CD4-positive, CD25-positive, alpha-beta regulatory T cell (primary cell): ENCODE results near the gene RBM34. TPM values are rescaled to one million over a fixed set of nuclear protein-coding genes. Genes with fewer than 3 reads are reported as not detected.
"Not testable (repeated sequence)": the region's sequence is repeated elsewhere in the genome, so short reads cannot be mapped to it uniquely, and the experiment has no call there.

Experiments used
- ATAC-seq, 2 donors: fragments of 150-1000 bp; cut with Tn5 transposase; one replicate each; pipeline ENCODE4 v1.10.0; 2021; ENCODE audit warnings: low read depth in 2 of 2, moderate number of reproducible peaks in 2 of 2, moderate library complexity in 1 of 2
- DNase-seq, 3 donors: peaks; one replicate each; pipeline versions ENCODE4 v3.0.0 to v3.0.0-alpha.2; 2012 to 2022; ENCODE audit warnings: mixed read lengths in 1 of 3
- H3K27ac ChIP-seq: one replicate; pipeline ENCODE4 v1.7.0; 2013; ENCODE audit warnings: mild to moderate bottlenecking, low read length; ENCODE audit not compliant: insufficient read depth, poor library complexity, severe bottlenecking
- H3K27me3 ChIP-seq: one replicate; pipeline ENCODE4 v1.7.0; 2013; ENCODE audit warnings: low read length; ENCODE audit not compliant: control insufficient read depth, insufficient read depth
- H3K36me3 ChIP-seq: one replicate; pipeline ENCODE4 v1.7.0; 2013; ENCODE audit warnings: mild to moderate bottlenecking, low read length, moderate library complexity; ENCODE audit not compliant: control insufficient read depth, insufficient read depth
- H3K4me1 ChIP-seq: 2 replicates; pipeline ENCODE4 v1.7.0; 2013; ENCODE audit warnings: mild to moderate bottlenecking, low read length; ENCODE audit not compliant: insufficient read depth, control insufficient read depth, poor library complexity, severe bottlenecking
- H3K4me3 ChIP-seq: one replicate; pipeline ENCODE4 v1.7.0; 2013; ENCODE audit warnings: low read depth, mild to moderate bottlenecking, low read length, moderate library complexity
- H3K9me3 ChIP-seq, 2 experiments: 1 replicate in 1 of 2; 2 replicates in 1 of 2; pipeline ENCODE4 v1.7.0; 2013; ENCODE audit warnings: low read length in 2 of 2, mild to moderate bottlenecking in 1 of 2, moderate library complexity in 1 of 2; ENCODE audit not compliant: control insufficient read depth in 2 of 2
- H3K27ac Mint-ChIP-seq, 3 donors: one replicate each; pipeline ENCODE4 v1.8.0; 2020 to 2022; ENCODE audit warnings: mild to moderate bottlenecking in 3 of 3, mixed read lengths in 3 of 3, moderate library complexity in 2 of 3
- H3K27me3 Mint-ChIP-seq: one replicate; pipeline ENCODE4 v1.8.0; 2022; ENCODE audit warnings: mild to moderate bottlenecking, mixed read lengths
- H3K36me3 Mint-ChIP-seq: one replicate; pipeline ENCODE4 v1.8.0; 2020; ENCODE audit warnings: mixed read lengths
- H3K4me1 Mint-ChIP-seq, 4 donors: one replicate each; pipeline ENCODE4 v1.8.0; 2020 to 2022; ENCODE audit warnings: mixed read lengths in 4 of 4, mild to moderate bottlenecking in 1 of 4
- H3K4me3 Mint-ChIP-seq, 4 donors: one replicate each; pipeline ENCODE4 v1.8.0; 2020 to 2022; ENCODE audit warnings: mild to moderate bottlenecking in 4 of 4, mixed read lengths in 4 of 4, moderate library complexity in 3 of 4
- H3K9me3 Mint-ChIP-seq, 7 donors: one replicate each; pipeline ENCODE4 v1.8.0; 2020 to 2022; ENCODE audit warnings: mixed read lengths in 7 of 7, mild to moderate bottlenecking in 3 of 7, moderate library complexity in 2 of 7
- polyA plus RNA-seq, 4 donors: library from polyadenylated mRNA; unstranded; fragments of 300-500 nt; fragmentation: Illumina TruSeq; gene quantifications; one replicate each; pipeline ENCODE4 v1.2.3, GENCODE V29; 2021
- total RNA-seq: library from RNA; stranded (reverse); gene quantifications from one replicate; pipeline ENCODE4 v1.2.3, GENCODE V29; 2022

Gene RBM34
- total and polyA plus RNA-seq, 5 donors from 2014 or later, result 68.9 to 175 (median 70.6) TPM

DNA sequence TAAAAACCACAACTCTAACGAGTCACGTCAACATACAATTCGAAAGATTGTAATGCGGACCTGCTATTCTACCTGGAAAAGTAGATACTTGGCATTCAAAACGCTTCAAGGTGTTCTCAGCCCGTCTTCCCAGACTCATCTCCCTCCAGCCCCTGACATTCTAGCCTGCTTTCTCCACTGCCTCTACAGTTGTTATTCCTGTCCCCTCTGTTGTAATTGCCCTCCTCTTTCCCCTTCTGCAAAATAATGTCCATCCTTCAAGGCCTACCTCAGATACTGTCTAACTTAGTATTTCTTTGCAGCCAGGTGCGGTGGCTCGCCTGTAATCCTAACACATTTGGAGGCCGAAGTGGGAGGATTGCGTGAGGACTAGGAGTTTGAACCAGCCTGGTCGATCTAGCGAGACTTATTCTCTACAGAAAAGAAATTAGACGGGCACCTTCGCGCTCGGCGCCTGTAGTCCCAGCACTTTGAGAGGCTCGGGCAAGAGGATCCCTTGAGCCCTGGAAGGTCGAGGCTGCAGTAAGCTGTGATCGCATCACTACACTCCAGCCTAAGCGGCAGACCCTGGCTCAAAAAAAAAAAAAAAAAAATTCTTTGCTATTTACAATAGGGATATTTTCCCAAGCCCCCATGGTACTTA, 756 bp upstream of the RBM34 start:
- peak overlapping the region; percentile 97 for H3K4me3 ChIP-seq
- Mint-ChIP-seq H3K4me3 (peak overlapping the region; percentile 95 to 99 (median 98)), H3K4me1 (peaks cover 9 to 28% (median 16%) of the 10 kb centered on the region in 4 donors), H3K9me3 (peaks cover 0 to 3% (median 0%) of the 10 kb centered on the region in 7 donors), H3K27me3 (no peaks in the 10 kb centered on the region), H3K27ac (peak overlapping the region; percentile 98 to 99 (median 98)), H3K36me3 (peaks cover 13% of the 10 kb centered on the region)
- H3K9me3 ChIP-seq, result no peaks in the 10 kb centered on the region
- H3K27ac ChIP-seq, result peak overlapping the region; percentile 89
- peaks cover 19% of the 10 kb centered on the region for H3K36me3 ChIP-seq
- H3K27me3 ChIP-seq, result no peaks in the 10 kb centered on the region
- ATAC-seq, result no peak
- H3K4me1 ChIP-seq, result peaks cover 39% of the 10 kb centered on the region
- no peak for DNase-seq

DNA sequence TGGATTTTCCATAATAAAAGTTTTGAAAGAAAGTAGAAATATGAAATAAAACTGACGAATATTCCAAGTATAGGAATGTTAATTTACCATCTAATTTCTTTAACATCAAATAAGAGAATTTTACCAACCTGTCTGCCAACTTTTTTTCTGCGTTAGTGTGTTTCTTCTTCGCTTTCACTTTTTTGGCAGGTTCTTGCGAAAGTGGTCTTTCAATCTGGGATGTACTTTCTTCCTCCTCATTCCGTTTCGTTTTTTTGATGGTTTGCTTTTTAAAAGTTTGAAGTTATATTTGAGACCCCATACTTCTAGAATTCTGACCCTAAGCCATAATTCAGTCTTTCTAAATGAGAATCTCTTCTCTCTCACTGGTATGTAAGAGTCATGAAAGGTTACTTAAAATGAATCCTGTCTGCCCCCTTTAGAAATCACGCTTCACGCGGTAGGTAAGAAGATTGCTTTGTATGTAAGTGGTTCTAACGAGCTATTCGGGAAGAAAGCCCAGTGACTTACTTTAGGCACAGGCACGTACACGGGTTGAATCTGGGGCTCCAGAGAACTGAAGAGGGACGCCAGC, 580 bp downstream of the RBM34 start:
- Histone ChIP-seq H3K4me3 (peak overlapping the region; percentile 97), H3K9me3 (no peaks in the 10 kb centered on the region), H3K27ac (peak overlapping the region; percentile 89), H3K4me1 (peaks cover 39% of the 10 kb centered on the region), H3K36me3 (peaks cover 27% of the 10 kb centered on the region), H3K27me3 (no peaks in the 10 kb centered on the region)
- peaks cover 9 to 30% (median 16%) of the 10 kb centered on the region in 4 donors for H3K4me1 Mint-ChIP-seq
- no peaks in the 10 kb centered on the region for H3K27me3 Mint-ChIP-seq
- peaks cover 13% of the 10 kb centered on the region for H3K36me3 Mint-ChIP-seq
- H3K27ac Mint-ChIP-seq, result peak overlapping the region; percentile 98 to 99 (median 98)
- H3K4me3 Mint-ChIP-seq, result peak overlapping the region; percentile 95 to 99 (median 98)
- ATAC-seq, result peak; percentile 58 to 62
- peaks cover 0 to 3% (median 0%) of the 10 kb centered on the region in 7 donors for H3K9me3 Mint-ChIP-seq
- peak in 1 of 3 donors; percentile 87 for DNase-seq

DNA sequence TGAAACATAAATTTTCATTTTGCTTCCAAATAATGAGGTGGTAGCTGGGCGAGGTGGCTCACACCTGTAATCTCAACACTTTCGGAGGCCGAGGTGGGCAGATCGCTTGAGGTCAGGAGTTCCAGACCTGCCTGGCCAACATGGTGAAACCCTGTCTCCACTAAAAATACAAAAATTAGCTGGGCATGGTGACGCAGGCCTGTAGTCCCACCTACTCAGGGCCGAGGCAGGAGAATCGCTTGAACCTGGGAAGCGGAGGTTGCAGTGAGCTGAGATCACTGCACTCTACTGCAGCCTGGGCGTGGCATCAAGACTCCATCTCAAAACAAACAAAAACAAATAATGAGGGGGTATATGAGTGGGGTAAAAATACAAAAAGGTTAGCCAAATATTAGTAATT, 1.1 kb downstream of the RBM34 start:
- peak overlapping the region; percentile 97 for H3K4me3 ChIP-seq
- H3K27ac ChIP-seq, result peak overlapping the region; percentile 89
- H3K27me3 ChIP-seq, H3K27me3 Mint-ChIP-seq, H3K9me3 ChIP-seq, ATAC-seq, H3K9me3 Mint-ChIP-seq, DNase-seq: not testable (repeated sequence)
- H3K36me3 Mint-ChIP-seq, result peaks cover 12% of the 10 kb centered on the region
- H3K4me3 Mint-ChIP-seq, result peak overlapping the region; percentile 95 to 99 (median 98)
- peaks cover 10 to 32% (median 17%) of the 10 kb centered on the region in 4 donors for H3K4me1 Mint-ChIP-seq
- peak overlapping the region; percentile 14 to 98 (median 55) for H3K27ac Mint-ChIP-seq
- H3K4me1 ChIP-seq, result peaks cover 39% of the 10 kb centered on the region
- peaks cover 30% of the 10 kb centered on the region for H3K36me3 ChIP-seq

- H3K36me3 Mint-ChIP-seq, H3K27ac ChIP-seq, H3K9me3 Mint-ChIP-seq, ATAC-seq, H3K27me3 ChIP-seq, H3K27me3 Mint-ChIP-seq, DNase-seq, H3K9me3 ChIP-seq: not testable (repeated sequence)
- Histone ChIP-seq H3K4me3 (peak overlapping the region; percentile 97), H3K36me3 (peaks cover 36% of the 10 kb centered on the region), H3K4me1 (peaks cover 39% of the 10 kb centered on the region)
- Mint-ChIP-seq H3K27ac (peak overlapping the region in 2 of 3 donors; percentile 83 to 98), H3K4me3 (peak overlapping the region in 3 of 4 donors; percentile 74 to 99 (median 95)), H3K4me1 (peaks cover 10 to 39% (median 21%) of the 10 kb centered on the region in 4 donors)
Measured at GRCh38 chr1:235159284-235159683, 1.8 kb downstream of the RBM34 start.

GRCh38 chr1:235158680-235159079, 2.4 kb downstream of the RBM34 start:
- ATAC-seq (no peak), DNase-seq (no peak)
- Mint-ChIP-seq H3K4me1 (peaks cover 10 to 42% (median 21%) of the 10 kb centered on the region in 4 donors), H3K4me3 (peak overlapping the region in 1 of 4 donors; percentile 74), H3K9me3 (no peaks in the 10 kb centered on the region), H3K36me3 (peaks cover 11% of the 10 kb centered on the region), H3K27ac (no peak overlapping the region), H3K27me3 (no peaks in the 10 kb centered on the region)
- no peak overlapping the region for H3K27ac ChIP-seq
- no peaks in the 10 kb centered on the region for H3K27me3 ChIP-seq
- peaks cover 39% of the 10 kb centered on the region for H3K4me1 ChIP-seq
- peaks cover 40% of the 10 kb centered on the region for H3K36me3 ChIP-seq
- H3K4me3 ChIP-seq, result peak overlapping the region; percentile 10
- H3K9me3 ChIP-seq, result no peaks in the 10 kb centered on the region

DNA sequence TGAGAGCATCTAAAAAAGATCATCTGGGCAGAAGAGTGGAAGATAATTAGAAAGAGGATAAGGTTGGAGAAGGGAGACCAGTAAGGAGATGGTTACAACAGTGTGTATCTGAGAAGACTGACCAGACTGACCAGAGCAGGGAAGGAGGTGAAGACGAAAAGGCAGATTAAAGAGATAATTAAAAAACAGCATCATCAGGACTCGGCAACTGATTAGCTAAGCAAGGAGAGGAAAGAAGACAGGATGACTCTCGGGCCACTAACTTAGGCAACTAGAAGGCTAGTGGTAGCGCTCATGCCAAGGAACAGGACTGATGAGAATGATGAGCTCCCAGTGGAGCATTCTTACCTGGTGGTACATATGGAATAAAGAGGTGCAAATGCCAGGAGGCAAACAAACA, 3.9 kb downstream of the RBM34 start:
- Histone ChIP-seq H3K27ac (no peak overlapping the region), H3K4me3 (peak overlapping the region; percentile 30), H3K27me3 (no peaks in the 10 kb centered on the region), H3K36me3 (peaks cover 55% of the 10 kb centered on the region), H3K4me1 (peaks cover 39% of the 10 kb centered on the region), H3K9me3 (no peaks in the 10 kb centered on the region)
- Mint-ChIP-seq H3K27me3 (no peaks in the 10 kb centered on the region), H3K9me3 (no peaks in the 10 kb centered on the region), H3K4me1 (peaks cover 13 to 55% (median 24%) of the 10 kb centered on the region in 4 donors), H3K4me3 (no peak overlapping the region), H3K36me3 (peaks cover 14% of the 10 kb centered on the region), H3K27ac (no peak overlapping the region)
- DNase-seq (no peak), ATAC-seq (no peak)

- H3K36me3 Mint-ChIP-seq, result peaks cover 14% of the 10 kb centered on the region
Measured at GRCh38 chr1:235156740-235157139, 4.3 kb downstream of the RBM34 start.

More at GRCh38 chr1:235156740-235157139, 4.3 kb downstream of the RBM34 start:
- no peak overlapping the region for H3K27ac Mint-ChIP-seq
- no peaks in the 10 kb centered on the region for H3K9me3 Mint-ChIP-seq
- no peak overlapping the region for H3K4me3 Mint-ChIP-seq
- no peaks in the 10 kb centered on the region for H3K27me3 Mint-ChIP-seq
- DNase-seq (no peak), ATAC-seq (no peak)
- H3K4me1 Mint-ChIP-seq, result peaks cover 11 to 51% (median 23%) of the 10 kb centered on the region in 4 donors
- no peaks in the 10 kb centered on the region for H3K27me3 ChIP-seq
- H3K9me3 ChIP-seq, result no peaks in the 10 kb centered on the region
- H3K4me1 ChIP-seq, result peaks cover 35% of the 10 kb centered on the region
- H3K36me3 ChIP-seq, result peaks cover 59% of the 10 kb centered on the region
- H3K4me3 ChIP-seq, result no peak overlapping the region
- H3K27ac ChIP-seq, result no peak overlapping the region
